Chondrocyte (in vitro differentiated cells): ENCODE results near the gene KCNK10. TPM values are rescaled to one million over a fixed set of nuclear protein-coding genes. Genes with fewer than 3 reads are reported as not detected.

Experiments used
- DNase-seq: peaks from one replicate; pipeline ENCODE4 v3.0.0; 2021; ENCODE audit warnings: mixed read lengths, low spot score
- H3K27ac Mint-ChIP-seq: one replicate; pipeline ENCODE4 v1.8.0; 2021; ENCODE audit warnings: mild to moderate bottlenecking, moderate library complexity, mixed read lengths; ENCODE audit not compliant: unreplicated experiment
- H3K27me3 Mint-ChIP-seq: 2 replicates; pipeline ENCODE4 v1.8.0; 2021; ENCODE audit warnings: low read depth, mixed read lengths
- H3K36me3 Mint-ChIP-seq: 2 replicates; pipeline ENCODE4 v1.8.0; 2021; ENCODE audit warnings: low read depth, mixed read lengths
- H3K4me1 Mint-ChIP-seq: 2 replicates; pipeline ENCODE4 v1.8.0; 2021; ENCODE audit warnings: low read depth, mild to moderate bottlenecking, mixed read lengths
- H3K4me3 Mint-ChIP-seq: one replicate; pipeline ENCODE4 v1.8.0; 2021; ENCODE audit warnings: mild to moderate bottlenecking, moderate library complexity, mixed read lengths; ENCODE audit not compliant: unreplicated experiment
- H3K9me3 Mint-ChIP-seq: 2 replicates; pipeline ENCODE4 v1.8.0; 2021; ENCODE audit warnings: low read depth, mixed read lengths
- CTCF ChIP-seq: fragments of 200-600 bp; sonication (generic); IDR thresholded peaks from 2 replicates; pipeline ENCODE4 v1.5.0; 2021; ENCODE audit warnings: antibody characterized with exemption, mild to moderate bottlenecking, moderate library complexity
- total RNA-seq: library from RNA; stranded (reverse); gene quantifications from 3 replicates; pipeline ENCODE4 v1.2.1, GENCODE V29; 2021

KCNK10 gene
- total RNA-seq, 1 donor from 2014 or later: not detected

DNA sequence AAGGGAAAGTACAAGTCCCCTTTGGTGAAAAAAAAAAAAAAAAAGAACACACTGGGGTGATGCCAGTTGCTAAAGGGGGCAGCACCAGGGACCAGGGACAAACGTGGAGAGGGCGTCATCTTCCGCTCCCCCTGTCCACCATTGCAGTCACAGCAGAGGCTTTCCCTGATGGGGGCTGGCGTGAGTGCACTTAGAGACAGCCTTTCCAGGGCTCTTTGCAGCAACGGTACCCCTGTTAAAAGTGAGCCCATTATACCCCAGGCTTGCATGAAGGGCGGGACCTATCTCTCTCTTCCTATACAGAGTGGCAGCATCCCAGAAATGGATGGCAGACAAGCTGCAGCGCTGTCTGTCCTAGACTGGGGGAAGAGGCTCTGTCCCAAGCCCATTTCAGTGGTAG, 155.0 kb downstream of the KCNK10 start:
- H3K27me3 Mint-ChIP-seq: peaks cover 10% of the 10 kb centered on the region
- H3K27ac Mint-ChIP-seq: no peak overlapping the region
- no peak for DNase-seq
- no peak for TF ChIP-seq CTCF
- no peaks in the 10 kb centered on the region for H3K36me3 Mint-ChIP-seq
- H3K4me1 Mint-ChIP-seq: no peaks in the 10 kb centered on the region
- H3K4me3 Mint-ChIP-seq: no peak overlapping the region
- H3K9me3 Mint-ChIP-seq: peaks cover 16% of the 10 kb centered on the region

DNA sequence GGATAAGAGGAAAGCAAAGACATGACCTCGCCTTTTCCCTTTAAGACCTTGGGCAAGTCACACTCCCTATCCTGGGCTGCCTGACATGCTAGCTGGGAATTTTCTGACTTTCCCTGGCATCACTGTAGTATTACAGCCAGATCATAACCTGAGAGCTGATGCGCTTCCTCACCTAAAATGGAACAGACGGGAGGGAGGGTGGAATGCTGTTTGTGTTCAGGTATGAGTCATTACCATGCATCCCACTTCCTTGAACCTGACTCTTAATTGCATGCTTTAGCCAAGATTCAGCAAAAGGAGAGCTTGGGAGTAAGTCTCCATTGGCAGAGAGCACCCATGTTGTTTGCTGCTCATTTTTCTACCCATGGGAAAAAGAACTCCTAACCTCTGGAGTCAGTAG, 156.5 kb downstream of the KCNK10 start:
- no peaks in the 10 kb centered on the region for H3K4me1 Mint-ChIP-seq
- no peak overlapping the region for H3K27ac Mint-ChIP-seq
- no peak for TF ChIP-seq CTCF
- H3K9me3 Mint-ChIP-seq: peaks cover 6% of the 10 kb centered on the region
- H3K36me3 Mint-ChIP-seq: no peaks in the 10 kb centered on the region
- DNase-seq: no peak
- no peak overlapping the region for H3K4me3 Mint-ChIP-seq
- H3K27me3 Mint-ChIP-seq: peaks cover 7% of the 10 kb centered on the region

DNA sequence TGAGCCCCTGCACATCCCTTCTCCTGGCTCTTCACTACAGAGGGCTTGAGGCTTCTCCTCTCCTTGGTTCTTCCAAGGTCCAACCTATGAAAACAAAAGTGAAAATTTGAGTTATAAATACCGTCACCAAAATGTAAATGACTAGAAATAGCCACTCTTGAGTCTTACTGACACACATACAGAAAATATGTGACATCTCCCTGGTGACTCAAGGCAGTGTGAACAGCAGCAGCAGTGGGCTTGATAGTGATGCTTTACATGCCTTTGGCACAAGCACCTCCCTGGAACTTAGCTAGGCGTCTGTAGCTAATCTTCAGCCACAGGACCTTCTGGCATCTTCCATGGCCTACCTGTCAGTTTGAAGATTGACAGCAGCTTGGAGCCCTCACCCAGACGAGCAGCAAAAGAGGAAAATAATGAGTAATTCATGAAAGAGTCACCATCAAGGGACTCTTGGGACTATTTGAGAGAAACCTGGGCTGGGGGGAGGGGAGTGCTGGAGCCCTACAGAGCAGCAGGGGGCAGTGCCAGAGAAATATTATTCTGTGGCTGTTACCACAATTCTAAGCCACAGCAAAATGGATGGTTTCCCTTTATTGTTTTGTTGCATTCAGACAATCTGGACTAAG, 158.0 kb downstream of the KCNK10 start:
- H3K9me3 Mint-ChIP-seq: peaks cover 6% of the 10 kb centered on the region
- TF ChIP-seq CTCF: no peak
- H3K27me3 Mint-ChIP-seq: peaks cover 4% of the 10 kb centered on the region
- H3K4me1 Mint-ChIP-seq: no peaks in the 10 kb centered on the region
- DNase-seq: no peak
- no peak overlapping the region for H3K27ac Mint-ChIP-seq
- H3K4me3 Mint-ChIP-seq: no peak overlapping the region
- no peaks in the 10 kb centered on the region for H3K36me3 Mint-ChIP-seq

- TF ChIP-seq CTCF: no peak
- H3K36me3 Mint-ChIP-seq: no peaks in the 10 kb centered on the region
- H3K9me3 Mint-ChIP-seq: peaks cover under 1% of the 10 kb centered on the region
- no peaks in the 10 kb centered on the region for H3K4me1 Mint-ChIP-seq
- no peak overlapping the region for H3K4me3 Mint-ChIP-seq
- H3K27ac Mint-ChIP-seq: no peak overlapping the region
- H3K27me3 Mint-ChIP-seq: peaks cover 3% of the 10 kb centered on the region
- DNase-seq: no peak
Measured at GRCh38 chr14:88163731-88164255, 159.3 kb downstream of the KCNK10 start.

DNA sequence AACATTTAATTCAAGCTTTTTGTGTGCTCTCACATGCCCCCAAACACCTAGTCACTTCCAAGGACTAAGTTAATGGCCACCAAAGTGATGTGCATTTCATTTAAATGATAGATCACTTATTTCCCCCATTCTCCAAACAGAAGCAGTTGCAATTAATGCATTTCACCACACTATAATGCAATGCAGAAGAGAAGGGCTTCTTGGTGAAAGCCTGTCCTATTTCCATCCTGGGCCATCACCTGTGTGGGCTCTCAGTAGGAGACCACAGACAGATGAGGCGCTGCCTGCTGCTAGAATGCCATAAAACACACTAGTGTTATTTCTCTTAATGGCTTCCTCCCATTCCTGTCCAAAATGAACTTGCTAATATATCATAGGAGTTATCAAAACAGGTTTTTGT, 166.9 kb downstream of the KCNK10 start:
- peaks cover 3% of the 10 kb centered on the region for H3K27me3 Mint-ChIP-seq
- H3K36me3 Mint-ChIP-seq: no peaks in the 10 kb centered on the region
- no peaks in the 10 kb centered on the region for H3K4me1 Mint-ChIP-seq
- H3K9me3 Mint-ChIP-seq: peaks cover 5% of the 10 kb centered on the region
- DNase-seq: no peak
- H3K27ac Mint-ChIP-seq: no peak overlapping the region
- no peak for TF ChIP-seq CTCF
- H3K4me3 Mint-ChIP-seq: no peak overlapping the region
